IMR-90 (cell line): ENCODE measurements around the gene FADS2. TPM values are rescaled to one million over a fixed set of nuclear protein-coding genes. Genes with fewer than 3 reads are reported as not detected.

Experiments used
- ATAC-seq: fragments of 200-7000 bp; cut with Tn5 transposase; 2 replicates; pipeline ENCODE4 v1.9.1; 2020; ENCODE audit warnings: low read depth, mild to moderate bottlenecking, moderate library complexity
- BruUV-seq: library from RNA; stranded (reverse); fragments of 400-500 nt; replicated peaks from 2 replicates; lab custom pipeline; 2021; lab: Mats Ljungman, UMichigan
- CTCF ChIA-PET: fragments of 300-600 bp; formaldehyde crosslinking; extraction: SDS; loops from one replicate; lab custom pipeline; 2021; ENCODE audit warnings: antibody characterized with exemption; lab: Yijun Ruan, JAX
- POLR2A ChIA-PET: fragments of 300-600 bp; sonication (Branson Sonifier 250); formaldehyde crosslinking; loops from one replicate; lab custom pipeline; 2022; ENCODE audit warnings: antibody characterized with exemption; ENCODE audit not compliant: unreplicated experiment; lab: Charles Lee
- DNase-seq: peaks from one replicate; pipeline ENCODE4 v3.0.0; 2013
- H2AFZ ChIP-seq: replicated peaks from 2 replicates; pipeline ENCODE3; 2013; ENCODE audit warnings: low read length, mild to moderate bottlenecking; ENCODE audit not compliant: poor library complexity
- H2AK5ac ChIP-seq: 2 replicates; pipeline ENCODE4 v1.6.1; 2013; ENCODE audit warnings: low read depth, low read length, inconsistent platforms
- H2AK9ac ChIP-seq: replicated peaks from 2 replicates; pipeline ENCODE3; 2013; ENCODE audit warnings: mild to moderate bottlenecking, low read depth, low read length, moderate library complexity; ENCODE audit not compliant: poor library complexity
- H2BK120ac ChIP-seq: 2 replicates; pipeline ENCODE4 v1.6.1; 2013; ENCODE audit warnings: low read depth, low read length, inconsistent platforms
- H2BK15ac ChIP-seq: 3 replicates; pipeline ENCODE4 v1.6.1; 2013; ENCODE audit warnings: low read depth, low read length, inconsistent platforms
- H2BK20ac ChIP-seq: 2 replicates; pipeline ENCODE4 v1.6.1; 2013; ENCODE audit warnings: low read depth, mild to moderate bottlenecking, inconsistent platforms, low read length, moderate library complexity
- H2BK5ac ChIP-seq: 2 replicates; pipeline ENCODE4 v1.6.1; 2013; ENCODE audit warnings: mild to moderate bottlenecking, low read depth, low read length, inconsistent platforms; ENCODE audit not compliant: poor library complexity, severe bottlenecking
- H3K14ac ChIP-seq: replicated peaks from 2 replicates; pipeline ENCODE4 v1.6.1; 2013; ENCODE audit warnings: low read depth, low read length, inconsistent platforms
- H3K18ac ChIP-seq: 2 replicates; pipeline ENCODE4 v1.6.1; 2013; ENCODE audit warnings: low read depth, low read length, control low read depth
- H3K23ac ChIP-seq: 2 replicates; pipeline ENCODE4 v1.6.1; 2013; ENCODE audit warnings: low read depth, low read length, inconsistent platforms
- H3K27ac ChIP-seq: 2 replicates; pipeline ENCODE4 v1.5.1; 2013; ENCODE audit warnings: mild to moderate bottlenecking, control low read depth, low read length; ENCODE audit not compliant: insufficient read depth
- H3K27me3 ChIP-seq: 2 replicates; pipeline ENCODE4 v1.6.1; 2013; ENCODE audit warnings: low read length; ENCODE audit not compliant: control insufficient read depth, insufficient read depth
- H3K36me3 ChIP-seq: 2 replicates; pipeline ENCODE4 v1.6.1; 2013; ENCODE audit warnings: low read length, mixed read lengths; ENCODE audit not compliant: control insufficient read depth, insufficient read depth
- H3K4ac ChIP-seq: 2 replicates; pipeline ENCODE4 v1.6.1; 2013; ENCODE audit warnings: low read depth, low read length, inconsistent platforms
- H3K4me1 ChIP-seq: 2 replicates; pipeline ENCODE4 v1.6.1; 2013; ENCODE audit warnings: low read length, mixed read lengths; ENCODE audit not compliant: control insufficient read depth, insufficient read depth
- H3K4me2 ChIP-seq: 2 replicates; pipeline ENCODE4 v1.6.1; 2013; ENCODE audit warnings: low read depth, mild to moderate bottlenecking, control low read depth, low read length, moderate library complexity
- H3K4me3 ChIP-seq: 2 replicates; pipeline ENCODE4 v1.5.1; 2013; ENCODE audit warnings: low read depth, mild to moderate bottlenecking, control low read depth, low read length, moderate library complexity; ENCODE audit not compliant: insufficient read depth
- H3K56ac ChIP-seq: 2 replicates; pipeline ENCODE4 v1.6.1; 2013; ENCODE audit warnings: low read length, inconsistent platforms; ENCODE audit not compliant: insufficient read depth; ENCODE audit errors: extremely low read depth
- H3K79me1 ChIP-seq, 2 experiments: 2 replicates each; pipeline ENCODE4 v1.6.1; 2013; ENCODE audit warnings: low read length in 2 of 2, inconsistent platforms in 1 of 2, low read depth in 1 of 2
- H3K9ac ChIP-seq: 2 replicates; pipeline ENCODE4 v1.6.1; 2013; ENCODE audit warnings: low read depth, low read length, control low read depth
- H3K9me1 ChIP-seq: 2 replicates; pipeline ENCODE4 v1.6.1; 2013; ENCODE audit warnings: low read length, inconsistent platforms; ENCODE audit not compliant: insufficient read depth
- H3K9me3 ChIP-seq: 2 replicates; pipeline ENCODE4 v1.6.1; 2013; ENCODE audit warnings: low read length; ENCODE audit not compliant: control insufficient read depth, insufficient read depth
- H4K20me1 ChIP-seq: 2 replicates; pipeline ENCODE4 v1.6.1; 2013; ENCODE audit warnings: low read length, inconsistent platforms; ENCODE audit not compliant: insufficient read depth
- H4K5ac ChIP-seq: 2 replicates; pipeline ENCODE4 v1.6.1; 2013; ENCODE audit warnings: mild to moderate bottlenecking, low read depth, low read length, control low read depth
- H4K8ac ChIP-seq, 2 experiments: 2 replicates each; pipeline ENCODE4 v1.6.1; 2013; ENCODE audit warnings: low read depth in 2 of 2, low read length in 2 of 2, control low read depth in 1 of 2, inconsistent platforms in 1 of 2
- H4K91ac ChIP-seq: 2 replicates; pipeline ENCODE4 v1.6.1; 2013; ENCODE audit warnings: low read depth, low read length, inconsistent platforms; ENCODE audit not compliant: insufficient read depth
- CEBPB ChIP-seq: IDR thresholded peaks from 2 replicates; pipeline ENCODE4 v1.6.1; 2012; ENCODE audit warnings: low read depth, low read length, improper control_type of control experiment
- CHD1 ChIP-seq: IDR thresholded peaks from 2 replicates; pipeline ENCODE4 v1.6.1; 2012; ENCODE audit warnings: low read depth, low read length, improper control_type of control experiment
- MAZ ChIP-seq: IDR thresholded peaks from 2 replicates; pipeline ENCODE4 v1.6.1; 2012; ENCODE audit warnings: low read depth, mild to moderate bottlenecking, low read length, improper control_type of control experiment, moderate library complexity, borderline replicate concordance
- MXI1 ChIP-seq: IDR thresholded peaks from 2 replicates; pipeline ENCODE4 v1.6.1; 2012; ENCODE audit warnings: low read depth, mild to moderate bottlenecking, low read length, moderate library complexity, borderline replicate concordance
- RAD21 ChIP-seq: IDR thresholded peaks from 2 replicates; pipeline ENCODE4 v1.6.1; 2012; ENCODE audit warnings: low read length, improper control_type of control experiment
- RFX5 ChIP-seq: IDR thresholded peaks from 2 replicates; pipeline ENCODE4 v1.8.0; 2012; ENCODE audit warnings: low read depth, mild to moderate bottlenecking, low read length, moderate library complexity
- SMC3 ChIP-seq: fragments of 150-350 bp; IDR thresholded peaks from 2 replicates; pipeline ENCODE4 v1.6.1; 2016; ENCODE audit warnings: low read depth, mild to moderate bottlenecking, antibody characterized with exemption, low read length, moderate library complexity
- WGBS, 2 experiments: methylation state at CpG; one replicate each; pipeline versions ENCODE4 v1.1.5 to v1.1.7; 2013; ENCODE audit warnings: missing lambda C conversion rate in 2 of 2; ENCODE audit not compliant: insufficient read length in 1 of 2; ENCODE audit errors: extremely low coverage in 2 of 2; 5-methylcytosine and 5-hydroxymethylcytosine counted together
- dilution Hi-C: fragments of 300-500 bp; cut with HindIII; formaldehyde crosslinking; loops from one replicate; pipeline ENCODE4 v1.14.3; 2018; ENCODE audit warnings: low sequenced_read_pairs; ENCODE audit not compliant: unreplicated experiment
- in situ Hi-C: fragments of 300-500 bp; cut with MboI; formaldehyde crosslinking; loops from 3 replicates; pipeline ENCODE4 v1.14.3; 2019; ENCODE audit warnings: low sequenced_read_pairs, inconsistent platforms, mixed read lengths
- intact Hi-C: fragments of 100-400 bp; cut with micrococcal nuclease; formaldehyde crosslinking; loops from 2 replicates; pipeline ENCODE4 v1.10.0; 2022
- polyA plus RNA-seq, 3 experiments: library from polyadenylated mRNA; depleted of rRNA; stranded (reverse); fragments of >200 nt; gene quantifications; 2 replicates each; pipeline ENCODE4 v1.2.3, GENCODE V29; 2012; ENCODE audit warnings: low replicate concordance in 1 of 3
- total RNA-seq: library from RNA; depleted of rRNA; stranded (reverse); fragments of >200 nt; gene quantifications from 2 replicates; pipeline ENCODE4 v1.2.3, GENCODE V29; 2012

Gene FADS2
- total and polyA plus RNA-seq, 2 of the 4 experiments (the other 2 are of a cell fraction), result 33.3 to 88.4 TPM

- ATAC-seq (no peak), DNase-seq (no peak)
- intact Hi-C loops (no loop called here), dilution Hi-C loops (no loop called here), in situ Hi-C loops (no loop called here)
- Histone ChIP-seq H4K5ac (no peak overlapping the region), H3K18ac (no peak overlapping the region), H3K9me1 (0 out of 2 replicates have a peak, but pooled peaks cover 4% of the 10 kb centered on the region), H2BK15ac (no peak overlapping the region), H3K14ac (no peak overlapping the region), H4K91ac (no peak overlapping the region), H3K79me1 (0 out of 4 replicates have a peak, but pooled peaks cover 0 to 3% of the 10 kb centered on the region in 2 experiments), H3K9ac (no peak overlapping the region), H3K56ac (no peak overlapping the region), H4K20me1 (peaks cover 3% of the 10 kb centered on the region; the same call in 1 of the 2 replicates), H3K4me2 (no peak overlapping the region), H2BK20ac (no peak overlapping the region), H2AK5ac (no peak overlapping the region), H2BK5ac (no peak overlapping the region), H3K4ac (no peak overlapping the region), H3K23ac (no peak overlapping the region), H3K4me3 (no peak overlapping the region), H3K27ac (no peak overlapping the region), H3K9me3 (no peaks in the 10 kb centered on the region), H3K4me1 (no peaks in the 10 kb centered on the region; the same call in 1 of the 2 replicates), H3K36me3 (no peaks in the 10 kb centered on the region), H2AFZ (no peak overlapping the region), H4K8ac (no peak overlapping the region), H2BK120ac (no peak overlapping the region), H3K27me3 (peaks cover 14% of the 10 kb centered on the region), H2AK9ac (no peak overlapping the region)
- ChIA-PET CTCF (interaction anchor here (0.5 kb wide), 1 partner anchor 41 kb away, joined by 3 read pairs; no protein-coding TSS in a partner anchor), POLR2A (no interaction called here)
- no TSS peak for BruUV-seq
- 61% methylated on average over 2 of the region's 8 CpGs; no CpG with 5 or more reads in 1 of the 2 experiments for WGBS, 2 experiments
- TF ChIP-seq RFX5 (no peak), MAZ (no peak), CEBPB (no peak), RAD21 (no peak), MXI1 (no peak), CHD1 (no peak), SMC3 (no peak)
These were observed 85.7 kb downstream of the FADS2 start for GRCh38 chr11:61913699-61914395.
